ENCODE data around the gene DUSP3.

Gene DUSP3

DNA sequence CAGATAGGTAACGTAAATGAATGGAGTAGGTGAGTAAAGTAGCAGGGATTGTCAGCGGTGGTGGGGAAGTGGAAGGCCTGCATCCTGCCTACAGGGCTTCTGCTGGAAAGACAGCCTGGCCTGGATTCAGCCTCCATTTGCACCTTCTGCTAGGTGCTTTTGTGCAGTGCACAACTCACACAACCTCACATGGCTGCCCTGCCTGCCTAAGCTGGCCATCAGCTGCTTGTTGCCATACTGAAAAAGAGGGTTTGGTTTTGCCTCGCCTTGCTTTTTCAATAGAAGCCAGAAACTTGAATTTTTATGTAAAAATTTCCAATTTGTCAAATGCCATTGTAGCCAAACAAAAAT, 56.5 kb downstream of the DUSP3 start:
- Histone ChIP-seq H3K27ac (ENCODE audit: low read length) (no peak overlapping the region), H3K4me3 (ENCODE audit: low read length) (no peak overlapping the region), H3K27me3 (ENCODE audit: control insufficient read depth, insufficient read depth, low read length) (peaks cover 11% of the 10 kb centered on the region), H3K9me3 (ENCODE audit: control insufficient read depth, low read depth, low read length) (no peaks in the 10 kb centered on the region), H3K36me3 (ENCODE audit: control insufficient read depth, low read depth, low read length) (no peaks in the 10 kb centered on the region), H3K9ac (ENCODE audit: low read length) (no peak overlapping the region), H3K4me1 (ENCODE audit: control insufficient read depth, low read depth, low read length) (peaks cover 10% of the 10 kb centered on the region)

GRCh38 chr17:43721537-43722268, 57.1 kb downstream of the DUSP3 start:
- Histone ChIP-seq H3K9me3 (ENCODE audit: control insufficient read depth, low read depth, low read length) (no peaks in the 10 kb centered on the region), H3K27ac (ENCODE audit: low read length) (no peak overlapping the region), H3K9ac (ENCODE audit: low read length) (peak overlapping the region; percentile 77), H3K36me3 (ENCODE audit: control insufficient read depth, low read depth, low read length) (no peaks in the 10 kb centered on the region), H3K4me1 (ENCODE audit: control insufficient read depth, low read depth, low read length) (peaks cover 10% of the 10 kb centered on the region), H3K4me3 (ENCODE audit: low read length) (peak overlapping the region; percentile 62), H3K27me3 (ENCODE audit: control insufficient read depth, insufficient read depth, low read length) (peaks cover 11% of the 10 kb centered on the region)

- H3K9ac ChIP-seq (ENCODE audit: low read length): peak overlapping the region; percentile 77
- peaks cover 10% of the 10 kb centered on the region for H3K4me1 ChIP-seq (ENCODE audit: control insufficient read depth, low read depth, low read length)
- H3K27me3 ChIP-seq (ENCODE audit: control insufficient read depth, insufficient read depth, low read length): peaks cover 14% of the 10 kb centered on the region
- H3K9me3 ChIP-seq (ENCODE audit: control insufficient read depth, low read depth, low read length): no peaks in the 10 kb centered on the region
- H3K36me3 ChIP-seq (ENCODE audit: control insufficient read depth, low read depth, low read length): no peaks in the 10 kb centered on the region
- peak overlapping the region; percentile 62 for H3K4me3 ChIP-seq (ENCODE audit: low read length)
- H3K27ac ChIP-seq (ENCODE audit: low read length): no peak overlapping the region
These were observed 58.3 kb downstream of the DUSP3 start for GRCh38 chr17:43720311-43721060.

DNA sequence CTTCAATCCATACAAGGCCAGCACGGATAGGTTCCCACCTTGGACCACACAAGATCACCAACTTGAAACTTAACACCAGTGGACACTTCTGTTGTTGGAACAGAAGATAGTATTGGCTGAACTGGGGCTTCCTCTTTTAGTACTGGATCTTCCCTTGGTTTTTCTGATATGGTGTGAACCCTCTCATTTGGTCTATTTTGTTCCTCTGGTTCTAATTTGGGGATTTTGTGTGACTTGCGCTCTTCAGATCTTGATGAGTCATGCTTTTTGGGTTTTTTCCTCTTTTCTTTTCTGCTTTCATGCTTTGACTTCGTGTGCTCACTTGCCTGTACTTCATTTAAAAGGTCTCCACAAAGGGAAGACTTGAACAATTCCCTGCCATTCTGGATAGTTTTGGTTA, 59.2 kb downstream of the DUSP3 start:
- Histone ChIP-seq H3K36me3 (ENCODE audit: control insufficient read depth, low read depth, low read length) (no peaks in the 10 kb centered on the region), H3K4me3 (ENCODE audit: low read length) (no peak overlapping the region), H3K9me3 (ENCODE audit: control insufficient read depth, low read depth, low read length) (no peaks in the 10 kb centered on the region), H3K9ac (ENCODE audit: low read length) (no peak overlapping the region), H3K27ac (ENCODE audit: low read length) (no peak overlapping the region), H3K27me3 (ENCODE audit: control insufficient read depth, insufficient read depth, low read length) (peaks cover 23% of the 10 kb centered on the region), H3K4me1 (ENCODE audit: control insufficient read depth, low read depth, low read length) (peaks cover 10% of the 10 kb centered on the region)

DNA sequence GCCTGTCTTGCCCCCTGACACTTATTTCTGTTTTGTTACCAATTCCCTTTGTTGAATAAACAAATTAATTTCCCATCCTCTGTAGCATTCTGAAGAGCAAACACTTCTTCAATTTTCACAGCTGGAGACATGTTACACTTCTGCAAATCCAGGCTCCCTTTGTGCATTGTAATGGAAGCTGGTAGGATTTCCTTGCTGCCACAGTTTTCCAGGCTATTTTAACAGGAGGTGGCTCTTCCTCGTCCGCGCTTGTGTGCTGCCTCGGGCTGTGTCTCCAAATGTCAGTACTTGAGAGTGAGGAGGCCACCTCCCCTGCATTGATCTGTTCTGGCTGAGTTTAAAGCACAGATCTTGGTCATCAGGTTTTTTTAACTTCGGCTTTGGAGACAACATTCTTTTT, 60.2 kb downstream of the DUSP3 start:
- no peak overlapping the region for H3K27ac ChIP-seq (ENCODE audit: low read length)
- H3K9me3 ChIP-seq (ENCODE audit: control insufficient read depth, low read depth, low read length): no peaks in the 10 kb centered on the region
- no peak overlapping the region for H3K9ac ChIP-seq (ENCODE audit: low read length)
- H3K36me3 ChIP-seq (ENCODE audit: control insufficient read depth, low read depth, low read length): no peaks in the 10 kb centered on the region
- H3K27me3 ChIP-seq (ENCODE audit: control insufficient read depth, insufficient read depth, low read length): peaks cover 34% of the 10 kb centered on the region
- no peak overlapping the region for H3K4me3 ChIP-seq (ENCODE audit: low read length)
- H3K4me1 ChIP-seq (ENCODE audit: control insufficient read depth, low read depth, low read length): peaks cover 10% of the 10 kb centered on the region

- Histone ChIP-seq H3K4me3 (ENCODE audit: low read length) (no peak overlapping the region), H3K4me1 (ENCODE audit: control insufficient read depth, low read depth, low read length) (peaks cover 8% of the 10 kb centered on the region), H3K9me3 (ENCODE audit: control insufficient read depth, low read depth, low read length) (no peaks in the 10 kb centered on the region), H3K27me3 (ENCODE audit: control insufficient read depth, insufficient read depth, low read length) (peaks cover 40% of the 10 kb centered on the region), H3K27ac (ENCODE audit: low read length) (no peak overlapping the region), H3K9ac (ENCODE audit: low read length) (no peak overlapping the region), H3K36me3 (ENCODE audit: control insufficient read depth, low read depth, low read length) (no peaks in the 10 kb centered on the region)
These were observed 60.9 kb downstream of the DUSP3 start for GRCh38 chr17:43717913-43718312.

All from iPS-18a (cell line).